ENCODE results near the gene BEST2.
"Not testable (repeated sequence)": the region's sequence is repeated elsewhere in the genome, so short reads cannot be mapped to it uniquely, and the experiment has no call there.

The BEST2 gene

GRCh38 chr19:12751635-12752034, at the start of gene BEST2:
Gene BEST2 (plus strand): TSS chr19:12751791. CDS start chr19:12752593, 802 bp downstream.
- no peak for DNase-seq

GRCh38 chr19:12703046-12703445, 48.5 kb upstream of the BEST2 start:
- no peak for DNase-seq

- no peak for DNase-seq
Measured at GRCh38 chr19:12705169-12705568, 46.4 kb upstream of the BEST2 start.

- DNase-seq: no peak
Measured at GRCh38 chr19:12705654-12706331, 45.8 kb upstream of the BEST2 start.

- DNase-seq: no peak
Measured at GRCh38 chr19:12706332-12706718, 45.3 kb upstream of the BEST2 start.

GRCh38 chr19:12708641-12709040, 43.0 kb upstream of the BEST2 start:
- DNase-seq: no peak

- DNase-seq: no peak
Measured at GRCh38 chr19:12711187-12711586, 40.4 kb upstream of the BEST2 start.

GRCh38 chr19:12712077-12712476, 39.5 kb upstream of the BEST2 start:
- not testable (repeated sequence) for DNase-seq

GRCh38 chr19:12713304-12713703, 38.3 kb upstream of the BEST2 start:
- DNase-seq: not testable (repeated sequence)

GRCh38 chr19:12715102-12715501, 36.5 kb upstream of the BEST2 start:
- DNase-seq: no peak

GRCh38 chr19:12715929-12716328, 35.7 kb upstream of the BEST2 start:
- no peak for DNase-seq

GRCh38 chr19:12720296-12720695, 31.3 kb upstream of the BEST2 start:
- DNase-seq: no peak

GRCh38 chr19:12720851-12721655, 30.5 kb upstream of the BEST2 start:
- no peak for DNase-seq

- no peak for DNase-seq
Measured at GRCh38 chr19:12721656-12722565, 29.7 kb upstream of the BEST2 start.

GRCh38 chr19:12722566-12723380, 28.8 kb upstream of the BEST2 start:
- peak; percentile 93 for DNase-seq

- no peak for DNase-seq
Measured at GRCh38 chr19:12723381-12723640, 28.3 kb upstream of the BEST2 start.

- peak; percentile 28 for DNase-seq
Measured at GRCh38 chr19:12723641-12724426, 27.8 kb upstream of the BEST2 start, which contains the start of gene TNPO2. Gene TNPO2 (minus strand): TSS chr19:12723932. CDS start chr19:12720977, 2,955 bp downstream.

GRCh38 chr19:12725612-12726011, 26.0 kb upstream of the BEST2 start:
- DNase-seq: not testable (repeated sequence)

- DNase-seq: no peak
Measured at GRCh38 chr19:12726988-12727316, 24.6 kb upstream of the BEST2 start.

- DNase-seq: no peak
Measured at GRCh38 chr19:12727745-12728433, 23.7 kb upstream of the BEST2 start.

- no peak for DNase-seq
Measured at GRCh38 chr19:12730064-12730463, 21.5 kb upstream of the BEST2 start.

All from NCI-H524 treated with DMSO at 0.1 percent for 48 hours (cell line).